Smooth muscle cell (in vitro differentiated cells): Measurements from ENCODE around the gene AKT1. TPM values are rescaled to one million over a fixed set of nuclear protein-coding genes. Genes with fewer than 3 reads are reported as not detected.
A peak's percentile ranks its signal among the peaks of the same experiment; 100 is the strongest.

Experiments
- DNase-seq: peaks from one replicate; lab custom pipeline; 2025; ENCODE audit not compliant: unreplicated experiment; lab: John Stamatoyannopoulos, UW
- H2AFZ ChIP-seq: fragments of 200-600 bp; sonication (generic); 2 replicates; pipeline ENCODE4 v1.6.0; 2016; ENCODE audit warnings: antibody characterized with exemption, low read depth, mild to moderate bottlenecking
- H3F3A ChIP-seq: fragments of 200-600 bp; sonication (generic); 2 replicates; pipeline ENCODE4 v1.6.0; 2017; ENCODE audit warnings: antibody characterized with exemption, low read depth
- H3K27ac ChIP-seq: fragments of 200-600 bp; sonication (generic); 2 replicates; pipeline ENCODE4 v1.5.1; 2016; ENCODE audit warnings: low read depth, mild to moderate bottlenecking
- H3K27me3 ChIP-seq: fragments of 200-600 bp; sonication (generic); 2 replicates; pipeline ENCODE4 v1.6.1; 2016; ENCODE audit warnings: low read depth, mild to moderate bottlenecking
- H3K36me3 ChIP-seq: fragments of 200-600 bp; sonication (generic); 2 replicates; pipeline ENCODE4 v1.5.1; 2016; ENCODE audit warnings: low read depth
- H3K4me1 ChIP-seq: fragments of 200-600 bp; sonication (generic); 2 replicates; pipeline ENCODE4 v1.5.1; 2016; ENCODE audit warnings: low read depth
- H3K4me2 ChIP-seq: fragments of 200-600 bp; sonication (generic); 2 replicates; pipeline ENCODE4 v1.6.0; 2016; ENCODE audit warnings: mild to moderate bottlenecking
- H3K4me3 ChIP-seq: fragments of 200-600 bp; sonication (generic); 2 replicates; pipeline ENCODE4 v1.5.1; 2016; ENCODE audit warnings: mild to moderate bottlenecking
- H3K79me2 ChIP-seq: fragments of 200-600 bp; sonication (generic); 2 replicates; pipeline ENCODE4 v1.6.0; 2016; ENCODE audit warnings: low read depth, mild to moderate bottlenecking
- H3K9ac ChIP-seq: fragments of 200-600 bp; sonication (generic); 2 replicates; pipeline ENCODE4 v1.6.0; 2016; ENCODE audit warnings: low read depth
- H3K9me3 ChIP-seq: fragments of 200-600 bp; sonication (generic); replicated peaks from 2 replicates; pipeline ENCODE4 v1.5.1; 2016; ENCODE audit warnings: low read depth
- H4K20me1 ChIP-seq: fragments of 200-600 bp; sonication (generic); 2 replicates; pipeline ENCODE4 v1.6.0; 2016; ENCODE audit warnings: low read depth
- WGBS: methylation state at CpG from one replicate; pipeline ENCODE4 v1.1.7; 2016; ENCODE audit warnings: low lambda C conversion rate; 5-methylcytosine and 5-hydroxymethylcytosine counted together
- polyA plus RNA-seq: library from polyadenylated mRNA; unstranded; fragments of >200 nt; fragmentation: Nextera tagmentation; extraction: Ambion mirVana; gene quantifications from 2 replicates; pipeline ENCODE4 v1.2.1, GENCODE V29; 2016
- total RNA-seq: library from RNA; depleted of rRNA; stranded (reverse); fragments of >200 nt; gene quantifications from 2 replicates; pipeline ENCODE4 v1.2.3, GENCODE V29; 2014
- TF ChIP-seq, protein P1 (sequence below): fragments of 200-600 bp; sonication (generic); IDR thresholded peaks from 2 replicates; pipeline ENCODE4 v1.5.1; 2017; ENCODE audit warnings: borderline replicate concordance, mild to moderate bottlenecking, antibody characterized with exemption; ENCODE audit not compliant: insufficient read depth, poor library complexity, severe bottlenecking

AKT1 gene
- total and polyA plus RNA-seq, 2 experiments from 2014 or later = 99.9 to 189 TPM

DNA sequence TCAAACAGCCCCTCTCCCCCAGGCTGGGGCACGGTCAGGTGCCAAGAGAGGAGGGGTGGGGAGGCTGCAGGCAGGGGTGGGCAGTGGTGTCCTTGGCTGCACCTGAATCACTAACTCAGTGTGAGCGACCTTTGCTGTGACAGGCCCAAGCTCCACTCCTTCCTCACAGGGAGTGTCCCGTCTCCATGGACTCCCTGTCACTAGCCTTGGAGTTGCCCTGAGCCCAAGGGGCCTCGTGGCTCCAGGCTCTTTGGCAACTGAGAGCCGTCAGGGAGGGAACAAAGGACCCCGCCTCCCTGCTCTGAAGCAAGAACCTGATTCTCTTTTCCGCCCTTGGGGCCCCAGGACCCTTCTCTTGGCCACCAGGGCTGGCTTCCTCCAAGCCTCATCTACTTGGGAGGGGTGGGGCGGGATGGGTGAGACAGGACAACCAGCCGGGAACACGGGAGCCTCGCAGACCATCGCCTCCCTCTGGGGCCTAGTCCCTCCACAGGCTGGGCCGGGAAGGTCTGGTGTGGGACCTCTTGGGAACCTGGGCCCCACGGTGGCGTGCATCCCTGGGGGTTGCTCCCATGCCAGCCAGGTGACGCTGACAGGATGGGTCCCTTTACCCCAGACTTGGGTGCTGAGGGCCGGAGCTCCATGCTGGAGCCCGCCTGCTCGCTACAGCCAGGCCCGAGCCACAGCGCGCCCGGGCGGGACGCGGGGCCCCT, 72.5 kb downstream of the AKT1 start:
- Histone ChIP-seq H3K36me3 (no peaks in the 10 kb centered on the region), H4K20me1 (peaks cover 15% of the 10 kb centered on the region), H3K4me2 (peak overlapping the region; percentile 97), H3K27ac (no peak overlapping the region), H3K4me1 (peaks cover 12% of the 10 kb centered on the region), H3K9me3 (no peaks in the 10 kb centered on the region), H3K9ac (no peak overlapping the region), H3K27me3 (no peaks in the 10 kb centered on the region), H2AFZ (no peak overlapping the region), H3K4me3 (no peak overlapping the region), H3F3A (no peaks in the 10 kb centered on the region), H3K79me2 (no peaks in the 10 kb centered on the region)
- 56% methylated on average over 25 of the region's 26 CpGs for WGBS
- DNase-seq = no peak
- TF ChIP-seq, protein P1, sequence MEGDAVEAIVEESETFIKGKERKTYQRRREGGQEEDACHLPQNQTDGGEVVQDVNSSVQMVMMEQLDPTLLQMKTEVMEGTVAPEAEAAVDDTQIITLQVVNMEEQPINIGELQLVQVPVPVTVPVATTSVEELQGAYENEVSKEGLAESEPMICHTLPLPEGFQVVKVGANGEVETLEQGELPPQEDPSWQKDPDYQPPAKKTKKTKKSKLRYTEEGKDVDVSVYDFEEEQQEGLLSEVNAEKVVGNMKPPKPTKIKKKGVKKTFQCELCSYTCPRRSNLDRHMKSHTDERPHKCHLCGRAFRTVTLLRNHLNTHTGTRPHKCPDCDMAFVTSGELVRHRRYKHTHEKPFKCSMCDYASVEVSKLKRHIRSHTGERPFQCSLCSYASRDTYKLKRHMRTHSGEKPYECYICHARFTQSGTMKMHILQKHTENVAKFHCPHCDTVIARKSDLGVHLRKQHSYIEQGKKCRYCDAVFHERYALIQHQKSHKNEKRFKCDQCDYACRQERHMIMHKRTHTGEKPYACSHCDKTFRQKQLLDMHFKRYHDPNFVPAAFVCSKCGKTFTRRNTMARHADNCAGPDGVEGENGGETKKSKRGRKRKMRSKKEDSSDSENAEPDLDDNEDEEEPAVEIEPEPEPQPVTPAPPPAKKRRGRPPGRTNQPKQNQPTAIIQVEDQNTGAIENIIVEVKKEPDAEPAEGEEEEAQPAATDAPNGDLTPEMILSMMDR = no peak

DNA sequence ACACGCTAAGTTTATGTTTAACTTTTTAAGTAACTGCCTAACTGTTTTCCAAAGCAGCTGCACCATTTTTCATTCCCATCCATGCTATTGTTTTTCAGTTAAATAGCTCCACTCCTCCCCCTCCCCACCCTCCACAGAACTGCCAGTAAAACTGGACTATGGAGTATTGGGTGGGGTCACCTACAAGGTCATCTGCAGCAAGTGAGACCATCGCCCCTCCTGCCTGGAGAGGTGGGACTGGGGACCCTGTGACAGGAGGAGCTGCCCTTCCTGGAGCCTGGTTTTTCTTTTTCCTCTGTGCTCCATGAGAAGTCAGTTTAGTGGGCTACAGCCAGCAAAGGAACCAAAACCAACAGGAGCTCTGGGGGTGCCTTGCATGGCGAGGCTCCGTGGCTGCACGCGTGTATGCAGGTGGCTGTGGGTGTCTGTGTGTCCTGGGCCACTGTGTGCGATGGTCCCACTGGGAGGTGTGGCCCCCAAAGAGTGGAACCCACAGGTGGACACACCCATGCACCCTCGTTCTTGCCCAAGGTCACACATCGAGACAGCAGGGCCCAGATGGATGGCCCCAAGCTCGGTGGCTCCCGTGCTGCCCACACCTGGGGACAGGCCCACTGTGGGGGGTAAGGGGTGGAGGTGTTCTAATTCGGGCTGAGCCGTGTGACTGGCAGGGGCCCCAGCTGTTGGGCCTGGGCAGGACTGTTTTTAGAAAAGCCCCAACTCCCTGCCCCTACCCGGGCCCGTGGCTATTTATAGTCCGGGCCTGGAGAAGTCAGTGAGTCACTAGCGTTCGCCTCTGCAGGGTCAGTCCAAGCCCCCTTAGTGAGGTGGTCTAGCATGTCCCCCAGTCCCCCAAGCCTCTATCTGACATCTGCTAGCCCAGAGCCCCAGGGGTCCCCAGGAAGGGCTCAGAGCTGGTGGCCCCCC, 73.8 kb downstream of the AKT1 start:
- H3K4me1 ChIP-seq = peaks cover 12% of the 10 kb centered on the region
- 79% methylated on average over 17 of the region's 18 CpGs for WGBS
- no peak overlapping the region for H3K27ac ChIP-seq
- H3K9ac ChIP-seq = no peak overlapping the region
- H3K27me3 ChIP-seq = no peaks in the 10 kb centered on the region
- H4K20me1 ChIP-seq = peaks cover 15% of the 10 kb centered on the region
- DNase-seq = no peak
- no peaks in the 10 kb centered on the region for H3K9me3 ChIP-seq
- no peak overlapping the region for H3K4me2 ChIP-seq
- no peak overlapping the region for H2AFZ ChIP-seq
- no peaks in the 10 kb centered on the region for H3K79me2 ChIP-seq
- no peak overlapping the region for H3K4me3 ChIP-seq
- no peaks in the 10 kb centered on the region for H3K36me3 ChIP-seq
- TF ChIP-seq, protein P1 = no peak
- no peaks in the 10 kb centered on the region for H3F3A ChIP-seq

Other genes with a start within 250 kb of the AKT1 start
- gene C14orf180, start 216.0 kb downstream of the AKT1 start, total RNA-seq = 0.54 and 0.63 TPM in 2 replicates
- gene C14orf180, start 216.0 kb downstream of the AKT1 start, polyA plus RNA-seq = 0.35 and 1.2 TPM in 2 replicates
- 1.8 and 4.8 TPM in 2 replicates for gene TMEM179, start 191.0 kb downstream of the AKT1 start, total RNA-seq
- 0.87 and 1.9 TPM in 2 replicates for gene TMEM179, start 191.0 kb downstream of the AKT1 start, polyA plus RNA-seq
- gene INF2, start 106.1 kb downstream of the AKT1 start, total RNA-seq = 28.1 and 29.8 TPM in 2 replicates
- 19.9 and 30.1 TPM in 2 replicates for gene INF2, start 106.1 kb downstream of the AKT1 start, polyA plus RNA-seq
- gene ADSS1, start 71.5 kb downstream of the AKT1 start, total RNA-seq = 6.0 and 43.0 TPM in 2 replicates
- gene ADSS1, start 71.5 kb downstream of the AKT1 start, polyA plus RNA-seq = 7.8 and 9.3 TPM in 2 replicates
- 78.5 and 155 TPM in 2 replicates for gene SIVA1, start 42.6 kb downstream of the AKT1 start, total RNA-seq
- gene SIVA1, start 42.6 kb downstream of the AKT1 start, polyA plus RNA-seq = 118 and 133 TPM in 2 replicates
- gene ZBTB42, start 5.4 kb upstream of the AKT1 start, total RNA-seq = 1.6 and 4.2 TPM in 2 replicates
- 0.72 and 1.1 TPM in 2 replicates for gene ZBTB42, start 5.4 kb upstream of the AKT1 start, polyA plus RNA-seq
- 9.8 and 13.7 TPM in 2 replicates for gene CEP170B, start 69.5 kb upstream of the AKT1 start, total RNA-seq
- 5.9 and 7.9 TPM in 2 replicates for gene CEP170B, start 69.5 kb upstream of the AKT1 start, polyA plus RNA-seq
- 0.09 TPM in 1 of 2 replicates, not detected in the other for gene PLD4, start 129.1 kb upstream of the AKT1 start, total RNA-seq
- 0.06 and 2.5 TPM in 2 replicates for gene PLD4, start 129.1 kb upstream of the AKT1 start, polyA plus RNA-seq
- 49.7 and 53.8 TPM in 2 replicates for gene AHNAK2, start 182.6 kb upstream of the AKT1 start, total RNA-seq
- 10.3 and 26.8 TPM in 2 replicates for gene AHNAK2, start 182.6 kb upstream of the AKT1 start, polyA plus RNA-seq
- 5.0 and 7.4 TPM in 2 replicates for gene CLBA1, start 190.0 kb upstream of the AKT1 start, total RNA-seq
- gene CLBA1, start 190.0 kb upstream of the AKT1 start, polyA plus RNA-seq = 8.1 and 8.7 TPM in 2 replicates
- 15.1 and 16.4 TPM in 2 replicates for gene CDCA4, start 225.3 kb upstream of the AKT1 start, total RNA-seq
- 19.8 and 23.5 TPM in 2 replicates for gene CDCA4, start 225.3 kb upstream of the AKT1 start, polyA plus RNA-seq